22Rv1 (cell line): ENCODE measurements around the gene ZDHHC24.

Experiments
- ZFX ChIP-seq: fragments of 450-650 bp; IDR thresholded peaks from 2 replicates; pipeline ENCODE4 v1.6.1; 2017; ENCODE audit warnings: antibody characterized with exemption, borderline replicate concordance
- TF ChIP-seq, protein P1 (sequence below): fragments of 450-650 bp; IDR thresholded peaks from 2 replicates; pipeline ENCODE4 v1.5.1; 2017; ENCODE audit warnings: mild to moderate bottlenecking

DNA sequence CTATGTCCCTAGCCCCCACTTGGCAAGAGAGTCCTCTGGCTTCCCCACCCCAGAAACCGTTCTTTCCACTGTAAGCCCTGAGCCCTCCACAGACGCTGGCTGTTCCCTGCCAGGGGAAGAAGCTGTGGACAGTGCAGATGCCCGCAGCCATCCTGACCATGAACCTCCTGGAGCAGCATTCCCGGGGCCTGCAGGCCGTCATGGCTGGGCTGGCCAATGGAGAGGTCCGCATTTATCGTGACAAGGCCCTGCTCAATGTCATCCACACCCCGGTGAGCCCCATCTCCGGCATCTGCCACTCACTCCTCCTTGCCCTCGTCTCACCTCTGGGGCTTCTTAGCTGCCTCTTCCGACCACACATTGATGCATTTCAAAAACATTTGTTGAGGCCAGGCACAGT lies 22.2 kb downstream of the ZDHHC24 start:
- TF ChIP-seq, protein P1, sequence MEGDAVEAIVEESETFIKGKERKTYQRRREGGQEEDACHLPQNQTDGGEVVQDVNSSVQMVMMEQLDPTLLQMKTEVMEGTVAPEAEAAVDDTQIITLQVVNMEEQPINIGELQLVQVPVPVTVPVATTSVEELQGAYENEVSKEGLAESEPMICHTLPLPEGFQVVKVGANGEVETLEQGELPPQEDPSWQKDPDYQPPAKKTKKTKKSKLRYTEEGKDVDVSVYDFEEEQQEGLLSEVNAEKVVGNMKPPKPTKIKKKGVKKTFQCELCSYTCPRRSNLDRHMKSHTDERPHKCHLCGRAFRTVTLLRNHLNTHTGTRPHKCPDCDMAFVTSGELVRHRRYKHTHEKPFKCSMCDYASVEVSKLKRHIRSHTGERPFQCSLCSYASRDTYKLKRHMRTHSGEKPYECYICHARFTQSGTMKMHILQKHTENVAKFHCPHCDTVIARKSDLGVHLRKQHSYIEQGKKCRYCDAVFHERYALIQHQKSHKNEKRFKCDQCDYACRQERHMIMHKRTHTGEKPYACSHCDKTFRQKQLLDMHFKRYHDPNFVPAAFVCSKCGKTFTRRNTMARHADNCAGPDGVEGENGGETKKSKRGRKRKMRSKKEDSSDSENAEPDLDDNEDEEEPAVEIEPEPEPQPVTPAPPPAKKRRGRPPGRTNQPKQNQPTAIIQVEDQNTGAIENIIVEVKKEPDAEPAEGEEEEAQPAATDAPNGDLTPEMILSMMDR: no peak
- no peak for TF ChIP-seq ZFX
